DMS53 (cell line): Measurements from ENCODE around the gene GLI3.

ENCODE experiments used
- DNase-seq: peaks from one replicate; lab custom pipeline; 2025; lab: John Stamatoyannopoulos, UW

The GLI3 gene

DNA sequence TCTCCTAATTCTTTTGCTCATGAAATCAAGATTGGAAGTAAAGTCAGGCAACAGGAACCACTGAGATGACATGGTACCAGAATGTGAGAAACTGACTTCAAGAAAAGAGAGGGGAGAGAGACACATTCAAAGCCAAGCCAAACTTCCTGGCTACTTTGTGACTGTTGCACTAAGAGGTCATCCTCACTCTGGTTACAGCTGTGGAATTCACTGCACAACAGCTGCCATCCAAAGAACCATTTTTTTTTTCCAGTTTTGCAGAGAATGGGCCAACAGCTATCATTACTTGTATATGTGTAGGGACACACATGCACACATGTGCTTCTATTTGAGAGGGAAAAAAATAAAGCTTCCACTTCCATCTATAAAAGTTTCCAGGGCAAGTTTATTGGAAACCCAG, 203.5 kb downstream of the GLI3 start:
- no peak for DNase-seq

DNA sequence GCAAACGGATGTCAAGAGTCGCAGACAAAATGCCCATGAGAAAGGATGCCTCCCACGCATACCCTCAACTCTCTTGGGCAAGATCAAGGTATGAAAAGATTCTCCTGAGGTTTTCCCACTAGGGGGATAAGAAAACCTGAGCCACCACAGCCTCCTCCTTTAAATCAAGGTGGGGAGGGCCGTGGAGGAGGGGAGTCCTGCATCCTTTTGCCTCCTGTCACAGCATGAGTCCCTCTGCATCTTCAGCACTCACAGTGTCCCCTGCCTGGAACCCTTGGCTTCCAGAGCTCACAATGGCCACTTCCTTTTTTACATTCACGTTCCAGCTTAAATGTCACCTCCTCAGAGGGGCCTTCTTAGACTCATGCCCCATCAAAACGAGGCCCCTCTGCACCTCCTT, 207.6 kb downstream of the GLI3 start:
- no peak for DNase-seq

DNA sequence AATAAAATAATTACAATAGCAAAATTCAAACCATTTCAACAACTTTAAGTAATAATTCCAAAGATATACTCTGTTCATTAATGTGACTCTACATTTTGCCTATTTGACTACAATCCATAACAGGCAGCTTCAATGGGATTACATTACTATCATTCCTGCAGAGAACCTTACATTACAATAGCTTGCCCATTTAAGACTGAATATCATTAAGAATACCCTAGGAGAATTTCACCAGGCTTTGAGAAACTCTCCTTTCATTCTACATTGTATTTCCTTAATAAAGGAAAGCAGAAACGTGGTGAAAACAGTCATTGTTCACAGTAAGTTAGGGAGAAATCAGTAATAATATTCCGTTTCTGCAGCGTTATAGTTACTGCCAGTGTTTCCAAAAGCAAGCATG, 209.5 kb downstream of the GLI3 start:
- DNase-seq: no peak

DNA sequence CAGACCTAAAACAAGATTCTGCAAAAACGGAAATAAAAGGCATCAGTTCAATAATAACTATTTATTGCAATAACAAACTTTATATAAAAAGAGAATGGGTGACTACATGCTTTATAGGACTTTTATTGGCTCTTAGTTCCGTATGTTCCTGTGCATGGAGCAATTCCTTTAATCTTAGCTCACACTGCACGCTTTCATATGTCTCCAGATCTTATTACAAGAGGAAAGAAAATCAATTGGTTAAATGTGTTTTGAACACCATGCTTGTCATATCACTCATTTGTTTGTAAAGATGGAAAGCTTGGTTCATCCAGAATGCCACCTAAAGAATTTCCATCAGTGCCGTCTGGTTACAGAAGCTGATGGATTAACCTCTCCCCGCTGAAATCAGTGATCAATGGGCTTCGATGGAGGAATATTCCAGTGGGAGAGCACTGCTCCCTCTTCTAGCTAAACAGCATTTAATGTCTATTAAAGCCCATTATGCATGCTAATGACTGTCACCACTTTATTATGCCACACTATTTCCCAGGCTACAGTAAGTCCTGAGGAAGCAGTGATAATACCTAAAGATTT, 210.3 kb downstream of the GLI3 start:
- DNase-seq: no peak

DNA sequence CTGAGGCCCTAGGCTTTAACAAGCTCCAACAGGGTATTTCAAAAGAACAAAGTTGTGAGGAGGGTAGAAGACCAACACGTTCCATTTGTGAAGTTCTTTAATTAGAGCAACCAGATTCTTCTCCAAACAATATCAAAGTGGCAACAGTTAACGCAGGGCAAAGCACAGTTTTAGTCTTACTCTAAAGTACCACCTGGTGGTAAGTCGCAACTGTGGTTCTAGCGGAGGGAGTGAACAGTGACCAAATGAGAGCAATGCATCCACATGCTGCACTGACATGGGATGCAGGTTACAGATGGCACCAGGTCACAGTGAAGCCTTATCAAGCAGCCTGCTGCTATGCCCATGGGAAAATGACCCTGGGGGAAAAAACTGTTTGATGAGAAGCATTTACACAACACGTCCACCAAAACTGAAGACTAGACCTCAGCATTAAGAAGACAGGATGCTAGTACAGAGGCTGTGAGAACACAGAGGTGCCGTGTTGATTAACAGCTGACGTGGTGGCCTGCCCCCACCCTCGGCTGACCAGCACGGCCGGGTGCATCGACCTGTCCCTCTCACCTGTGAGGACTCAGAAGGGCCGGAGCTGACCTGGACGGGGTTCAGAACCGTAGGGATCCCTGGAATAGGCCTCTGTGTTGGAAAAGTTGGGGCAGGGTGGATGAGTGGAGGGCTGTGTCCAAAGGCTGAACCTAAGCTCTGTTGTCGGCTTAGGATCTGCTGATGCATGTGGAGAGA, 211.2 kb downstream of the GLI3 start:
- no peak for DNase-seq

DNA sequence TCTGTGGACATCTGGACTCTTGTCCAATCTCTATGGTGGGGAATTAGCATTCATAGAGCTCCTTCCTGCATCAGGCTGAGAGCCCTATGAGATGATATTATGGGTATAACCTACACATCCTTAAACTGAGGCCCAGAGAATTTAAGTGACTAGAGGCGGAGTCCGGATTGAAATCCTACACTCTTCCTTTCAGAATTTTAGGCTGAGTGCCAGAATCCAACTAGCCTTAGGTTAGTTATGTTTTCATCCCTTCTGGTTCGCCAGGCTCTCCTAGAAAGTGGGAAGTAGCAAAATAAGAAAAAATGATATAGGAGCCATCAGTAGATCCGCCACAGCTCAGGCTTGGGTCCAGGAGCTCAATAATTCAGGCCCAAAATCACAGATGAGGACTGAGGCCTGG, 212.5 kb downstream of the GLI3 start:
- DNase-seq: no peak

DNA sequence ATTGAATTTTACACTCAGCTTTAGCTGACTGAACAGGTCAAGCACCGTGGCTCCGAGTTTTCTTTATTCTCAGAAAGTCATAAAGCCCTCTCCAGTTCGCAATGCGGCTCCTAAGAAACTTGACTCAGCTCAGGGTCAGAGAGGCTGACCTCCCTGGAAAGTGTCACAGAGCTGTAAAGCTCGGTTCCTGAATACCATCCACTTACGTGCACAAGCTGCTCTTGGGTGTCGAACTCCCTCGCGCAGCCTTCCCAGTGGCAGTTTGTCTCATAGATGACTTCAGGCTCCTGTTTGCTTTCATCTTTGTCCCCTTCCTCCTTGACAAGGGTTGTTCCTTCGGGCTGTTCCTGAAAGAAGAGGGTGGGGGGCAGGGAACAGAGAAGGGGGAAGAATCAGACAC, 213.7 kb downstream of the GLI3 start:
- no peak for DNase-seq

DNA sequence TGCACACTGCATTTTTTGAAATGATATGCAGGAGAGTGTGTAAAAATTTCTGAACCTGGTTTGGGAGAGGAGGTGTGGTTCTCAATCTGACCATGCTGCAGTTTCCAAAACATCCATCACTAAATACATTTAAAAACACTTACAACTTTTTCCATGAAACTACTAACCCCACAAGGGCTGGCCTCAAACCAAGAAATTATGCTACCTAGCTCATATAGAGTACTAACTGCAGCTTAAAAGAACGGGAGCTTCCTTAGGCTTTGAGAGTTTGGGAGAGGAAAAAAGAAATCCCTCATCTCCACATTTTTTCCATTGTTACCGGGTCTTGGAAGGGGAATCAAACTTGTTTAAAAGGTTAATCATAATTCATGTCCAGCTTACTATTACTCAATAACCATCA, 214.2 kb downstream of the GLI3 start:
- no peak for DNase-seq

DNA sequence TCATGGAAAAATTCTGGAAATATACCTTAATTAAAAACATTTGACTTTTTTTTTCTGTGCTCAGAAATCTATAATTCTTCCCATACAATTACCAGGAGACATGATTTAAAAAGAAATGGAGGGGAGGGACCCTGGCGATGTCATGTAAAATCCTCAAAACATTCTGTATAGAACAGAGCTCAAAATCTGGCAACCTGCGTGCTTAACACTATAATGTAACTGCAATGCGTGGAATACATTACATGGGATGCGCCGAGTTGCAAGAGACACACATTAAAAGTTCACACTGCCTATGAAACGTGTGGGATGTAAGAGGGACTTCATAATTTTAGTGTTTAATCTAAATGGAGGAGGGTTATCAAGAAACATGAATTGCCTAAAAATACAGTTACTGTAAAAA, 215.0 kb downstream of the GLI3 start:
- no peak for DNase-seq

DNA sequence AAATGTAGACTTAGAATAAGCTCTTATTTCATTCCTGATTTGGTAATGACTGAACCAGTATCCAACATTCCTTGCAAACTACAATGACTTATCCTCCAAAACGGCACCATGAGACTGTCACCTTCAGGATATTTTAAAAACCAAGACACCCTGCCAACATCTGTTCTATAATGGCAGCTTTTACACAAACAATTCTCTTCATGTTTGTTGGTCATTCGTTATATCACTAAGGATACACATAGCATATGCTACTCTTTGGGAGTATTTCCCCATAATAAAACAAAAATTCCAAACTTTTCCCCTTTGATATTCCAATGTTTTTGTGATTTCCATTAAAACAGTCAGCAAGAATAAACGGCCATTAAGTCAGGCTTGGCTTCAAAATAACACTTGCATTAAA, 215.4 kb downstream of the GLI3 start:
- no peak for DNase-seq

DNA sequence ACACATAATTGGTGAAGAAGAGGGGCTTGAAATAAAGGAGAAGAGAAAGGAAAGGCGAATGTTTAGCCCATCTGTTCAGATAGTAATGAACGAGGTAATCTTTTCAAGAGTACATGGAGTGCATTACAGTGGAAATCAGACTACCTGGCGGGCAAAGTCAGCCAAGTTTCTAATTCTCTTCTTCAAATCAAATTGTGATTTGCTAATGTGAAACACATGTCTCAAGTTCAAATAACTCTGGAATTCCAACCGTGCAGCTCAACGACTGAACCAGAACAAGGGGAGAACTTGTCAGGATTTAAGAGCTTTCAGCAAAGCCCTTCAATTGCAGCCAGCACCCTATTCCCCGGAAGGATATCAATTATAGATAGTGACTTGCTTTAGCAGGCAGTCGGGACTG, 216.9 kb downstream of the GLI3 start:
- DNase-seq: no peak

DNA sequence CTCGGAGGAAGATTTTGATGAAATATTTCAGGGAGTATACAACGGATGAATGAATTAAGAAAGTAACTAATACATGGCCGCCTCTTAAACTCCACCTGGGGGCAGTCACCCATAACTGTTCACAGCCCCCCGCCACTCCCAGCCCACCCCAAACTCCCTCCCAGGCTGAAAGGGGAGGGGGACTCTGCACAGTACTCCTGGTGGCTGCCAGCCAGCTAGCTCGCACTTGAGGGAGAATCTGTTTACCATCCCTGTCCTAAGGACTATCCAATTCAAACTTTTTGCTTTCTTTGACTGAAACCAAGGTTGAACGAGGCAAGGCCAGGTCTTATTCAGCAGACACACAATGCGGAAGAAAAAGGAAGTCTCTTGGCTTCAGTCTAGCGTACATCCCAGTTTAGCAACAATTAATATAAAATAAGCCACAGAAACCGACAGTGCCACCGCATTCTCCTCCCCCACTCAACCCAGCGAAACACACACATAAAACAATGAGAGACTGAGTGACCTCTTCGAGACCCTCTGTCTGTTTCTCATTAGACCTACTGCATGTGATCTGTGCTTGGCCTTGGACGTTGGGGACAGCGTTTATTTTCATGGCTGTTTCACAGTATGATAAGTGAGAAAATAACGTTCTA, 219.5 kb downstream of the GLI3 start:
- no peak for DNase-seq

DNA sequence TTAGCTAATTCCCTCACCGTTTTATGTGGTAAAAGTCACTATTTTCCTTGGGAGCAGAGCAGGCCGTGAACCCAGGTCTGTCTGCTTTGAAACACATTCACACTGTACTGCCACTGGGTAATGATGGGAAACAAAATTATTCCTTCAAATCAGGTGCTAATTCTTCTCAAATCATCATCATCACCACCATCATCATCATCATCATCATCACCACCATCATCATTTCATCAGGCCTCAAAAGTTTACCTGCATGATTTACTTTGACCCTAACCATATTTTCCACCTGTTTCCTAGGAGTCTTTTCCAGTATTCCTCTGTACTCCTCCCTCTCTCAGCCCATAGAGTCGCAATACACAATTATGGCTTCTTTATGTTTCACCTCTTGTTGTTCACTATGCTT, 220.5 kb downstream of the GLI3 start:
- no peak for DNase-seq

DNA sequence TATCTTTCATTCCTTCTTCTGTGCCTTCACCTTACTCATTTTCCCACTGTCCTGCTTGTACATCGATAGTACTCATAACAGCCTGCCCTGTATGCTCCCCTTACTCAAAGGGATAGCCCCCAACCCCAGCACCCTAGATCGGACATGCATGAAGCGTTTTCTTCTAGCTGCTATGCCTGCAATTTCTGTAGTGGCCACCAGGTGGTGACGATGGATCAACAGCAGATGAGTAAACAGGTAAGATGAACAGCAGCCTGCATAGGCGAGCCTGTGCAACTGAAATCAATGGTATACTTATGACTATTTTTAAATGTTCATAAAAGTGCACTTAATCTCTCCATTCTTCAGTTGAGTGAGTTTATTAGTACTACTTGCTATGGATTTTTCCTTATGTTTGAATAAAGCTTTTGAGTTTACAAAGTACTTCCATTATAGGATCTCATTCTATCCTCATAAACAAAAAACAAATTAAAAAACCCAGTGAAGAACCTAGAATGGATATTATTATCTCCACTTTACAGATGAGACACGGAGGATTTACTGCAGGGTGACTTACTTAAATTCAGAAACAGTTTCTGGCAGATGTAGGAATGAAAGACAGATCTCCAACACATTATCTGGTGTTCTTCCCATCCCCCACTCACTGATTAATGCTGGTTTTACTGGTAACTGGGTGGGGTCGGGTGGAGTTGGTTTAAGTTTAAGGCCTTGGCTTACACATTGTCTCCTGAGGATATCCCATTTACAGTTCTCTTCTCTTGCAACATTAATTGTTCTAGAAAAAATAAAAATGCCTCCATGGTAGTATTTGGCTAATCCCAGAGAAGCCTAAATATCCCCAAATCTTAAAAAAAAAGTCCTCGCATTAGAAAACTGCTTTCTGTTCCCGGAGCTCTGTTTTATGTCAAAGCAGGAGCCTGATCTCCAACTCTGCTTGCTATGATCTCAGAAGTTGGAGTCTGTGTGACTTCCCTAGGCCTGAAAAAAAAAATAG, 222.1 kb downstream of the GLI3 start:
- DNase-seq: peak; percentile 73

DNA sequence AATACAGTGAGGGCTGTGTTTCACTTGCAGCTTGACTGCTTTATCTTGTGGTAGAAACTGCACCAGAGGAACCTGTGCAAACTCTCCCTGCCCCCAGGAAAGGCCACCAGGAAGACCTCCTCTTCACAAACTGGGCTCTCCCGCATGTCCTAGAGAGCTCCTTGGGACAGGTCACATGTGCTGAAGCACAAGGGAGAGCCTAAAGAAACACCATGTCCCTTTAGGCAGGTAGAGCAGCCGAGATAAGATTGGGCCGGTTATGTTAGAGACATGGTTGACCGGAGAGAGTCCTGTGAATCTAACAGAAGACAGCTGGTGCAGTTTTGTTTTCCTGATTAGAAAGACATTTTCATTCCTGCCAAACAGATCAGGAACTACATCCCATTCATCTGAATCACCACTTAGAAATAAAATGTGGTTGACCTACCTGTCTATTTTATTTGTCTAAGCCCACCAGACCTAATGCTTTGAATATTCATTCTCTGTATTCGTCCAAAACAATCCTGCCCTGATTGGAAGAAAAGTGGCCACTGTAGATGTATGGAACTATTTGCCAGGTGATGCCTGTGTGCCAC, 224.1 kb downstream of the GLI3 start:
- no peak for DNase-seq

DNA sequence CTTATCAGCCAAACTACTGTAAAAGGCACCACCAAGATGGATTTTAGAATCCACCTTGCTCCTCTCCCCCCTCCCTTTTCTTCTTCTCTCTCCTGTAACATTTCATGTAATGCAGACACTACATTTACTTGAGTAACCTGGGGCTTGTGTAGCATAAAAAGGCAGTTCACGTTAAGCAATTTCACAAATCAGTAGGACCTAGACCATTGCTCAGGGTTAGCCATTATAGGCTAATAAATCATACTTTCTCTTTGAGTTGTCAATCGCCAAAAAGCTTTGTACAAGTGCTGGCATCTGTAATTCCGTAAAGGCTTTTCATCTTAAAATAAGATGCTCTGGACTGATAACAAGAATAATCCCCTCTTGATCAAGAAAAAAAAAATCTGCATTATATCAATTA, 224.7 kb downstream of the GLI3 start:
- DNase-seq: no peak

DNA sequence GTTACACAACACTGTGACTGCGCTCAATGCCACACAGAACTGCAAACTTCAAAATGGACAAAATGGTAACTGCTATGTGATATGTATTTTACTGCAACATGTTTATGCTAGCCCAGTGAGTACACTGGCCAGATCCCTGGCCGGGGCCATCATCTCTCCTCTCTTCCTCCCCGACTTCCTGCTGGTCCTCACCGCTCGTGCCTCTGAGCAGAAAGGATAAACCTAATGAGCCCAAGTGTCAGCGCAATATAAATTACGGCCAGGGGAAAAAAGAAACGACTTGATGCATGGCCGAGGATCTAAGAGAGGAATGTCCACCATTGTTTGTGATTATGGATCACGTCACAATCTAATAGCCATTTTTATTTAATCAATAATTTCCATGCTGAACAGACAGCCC, 225.2 kb downstream of the GLI3 start:
- DNase-seq: no peak

DNA sequence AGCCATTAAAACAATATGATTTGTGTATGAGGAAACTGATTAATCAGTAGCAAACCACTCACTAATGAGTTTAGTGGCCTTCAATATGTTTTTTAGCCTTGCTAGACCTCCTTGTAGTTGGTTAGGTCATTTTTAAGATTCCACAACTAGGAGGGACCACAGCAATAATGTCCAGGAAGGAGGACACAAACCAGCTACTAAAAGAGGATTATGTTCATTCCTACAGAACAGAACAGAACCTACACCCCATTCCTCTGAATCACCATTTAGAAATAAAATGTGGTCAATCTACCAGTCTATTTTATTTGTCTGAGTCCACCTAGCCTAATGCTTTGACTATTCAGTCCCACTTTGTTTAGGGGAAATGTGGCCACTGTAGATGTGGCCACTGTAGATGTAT, 226.3 kb downstream of the GLI3 start:
- DNase-seq: no peak

DNA sequence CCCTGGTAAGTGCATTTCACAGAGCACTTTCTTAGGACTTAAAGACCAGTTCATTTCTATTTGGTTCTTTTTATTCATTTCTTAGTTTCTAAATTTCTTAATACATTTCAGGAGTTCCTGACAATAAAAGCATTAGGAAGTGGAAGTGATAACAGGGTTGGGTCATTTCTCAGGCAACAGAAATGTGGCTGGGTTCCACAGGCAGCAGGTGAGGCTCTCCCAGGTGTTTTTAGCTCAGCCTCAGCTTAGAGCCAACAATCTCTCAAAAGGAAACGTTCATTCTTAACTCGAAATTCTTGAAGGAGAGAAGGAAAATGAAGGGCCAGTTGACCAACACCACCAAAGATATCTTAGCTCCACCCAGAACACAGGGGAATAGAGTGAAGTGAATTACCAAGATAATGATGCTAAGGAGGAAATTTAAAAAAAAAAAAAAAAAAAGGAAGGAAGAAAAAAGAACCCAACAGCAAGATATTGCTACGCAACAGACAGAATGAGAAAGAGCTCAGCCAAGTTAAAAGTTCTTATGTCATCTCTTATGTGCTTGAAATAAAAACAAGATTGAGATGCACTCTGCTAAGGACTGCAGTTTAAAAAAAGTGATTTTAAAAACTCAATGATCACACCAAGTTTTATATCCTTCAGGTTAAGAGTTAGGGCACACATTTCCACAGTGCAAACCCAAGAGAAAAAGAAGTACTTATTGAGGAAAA, 230.1 kb downstream of the GLI3 start:
- DNase-seq: no peak

DNA sequence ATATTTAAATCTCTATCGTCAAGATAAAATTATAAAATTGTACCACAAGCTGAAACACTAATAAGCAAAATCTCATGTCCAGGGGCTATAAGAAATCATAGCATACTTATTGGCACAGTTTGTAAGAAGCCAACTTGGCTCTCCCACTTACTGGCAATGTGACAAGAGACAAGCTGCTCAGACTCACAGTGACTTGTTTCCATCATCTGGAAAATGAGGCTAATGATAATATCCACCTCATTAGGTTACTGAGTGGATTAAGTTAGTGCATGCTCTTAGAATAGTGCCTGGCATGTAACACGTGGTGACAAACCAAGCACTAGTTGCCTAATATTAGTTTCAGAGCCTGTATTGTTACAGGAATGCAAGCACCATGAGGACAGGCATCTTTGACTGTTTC, 234.4 kb downstream of the GLI3 start:
- DNase-seq: no peak

DNA sequence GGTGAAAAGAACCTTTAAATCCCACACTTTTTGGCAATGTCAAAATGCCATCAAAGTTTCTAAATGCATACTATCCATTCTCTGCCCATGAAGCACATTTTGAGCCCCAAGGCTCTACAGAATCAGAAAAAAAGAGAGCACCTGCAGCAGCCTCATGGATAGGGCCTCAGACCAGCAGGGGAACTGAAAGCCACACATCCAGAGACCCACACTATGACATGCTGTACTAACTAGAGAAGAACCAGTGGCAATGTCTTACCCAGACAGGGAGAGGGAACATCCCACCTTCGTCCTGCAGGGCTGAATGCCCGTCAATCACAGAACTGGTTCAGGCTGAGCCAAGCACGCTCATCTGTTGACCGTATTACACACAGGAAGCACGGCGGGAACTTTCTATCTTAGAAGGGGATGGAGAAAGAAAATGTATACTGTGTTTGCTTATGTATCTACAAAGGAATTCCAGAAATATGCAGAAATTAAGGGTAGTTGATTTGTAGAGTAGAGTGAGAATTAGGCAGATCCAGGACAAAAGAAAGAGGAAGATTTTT, 237.2 kb downstream of the GLI3 start:
- no peak for DNase-seq
